Testis (tissue), 3 donors: ENCODE results near the gene WAC. TPM values are rescaled to one million over a fixed set of nuclear protein-coding genes. Genes with fewer than 3 reads are reported as not detected.

Source experiments
- DNase-seq: peaks from one replicate; pipeline ENCODE4 v3.0.0-alpha.2; 2019
- H3K27ac ChIP-seq, 2 donors: fragments of 200-600 bp; sonication (generic); one replicate each; pipeline ENCODE4 v1.5.1; 2019
- H3K27me3 ChIP-seq: fragments of 200-600 bp; sonication (generic); one replicate; pipeline ENCODE4 v1.5.1; 2019
- H3K36me3 ChIP-seq: fragments of 200-600 bp; sonication (generic); one replicate; pipeline ENCODE4 v1.5.1; 2017; ENCODE audit warnings: low read depth; ENCODE audit errors: missing control alignments
- H3K4me1 ChIP-seq: fragments of 200-600 bp; sonication (generic); one replicate; pipeline ENCODE4 v1.5.1; 2019
- H3K4me3 ChIP-seq, 2 donors: fragments of 200-600 bp; sonication (generic); one replicate each; pipeline ENCODE4 v1.5.1; 2017 to 2019
- H3K9me3 ChIP-seq: fragments of 200-600 bp; sonication (generic); one replicate; pipeline ENCODE4 v1.5.1; 2017
- POLR2A ChIP-seq: fragments of 450-650 bp; IDR thresholded peaks from one replicate; pipeline ENCODE4 v1.6.1; 2017; ENCODE audit warnings: antibody characterized with exemption, mild to moderate bottlenecking, moderate library complexity
- WGBS, 2 donors: methylation state at CpG; one replicate each; pipeline ENCODE4 v1.1.5; 2018; 5-methylcytosine and 5-hydroxymethylcytosine counted together
- intact Hi-C: fragments of 100-400 bp; cut with DNase I; formaldehyde crosslinking; loops from one replicate; pipeline ENCODE4 v1.15.1; 2023; ENCODE audit warnings: low total_unique reads
- polyA plus RNA-seq: library from polyadenylated mRNA; stranded (reverse); fragments of 350-450 nt; fragmentation: Illumina TruSeq; extraction: RNeasy Lipid Tissue Mini Kit (QIAGEN cat#74804); gene quantifications from one replicate; pipeline ENCODE4 v1.2.3, GENCODE V29; 2014; ENCODE audit warnings: low read depth, low replicate concordance; ENCODE audit not compliant: insufficient read depth
- total RNA-seq, 2 donors: library from RNA; depleted of rRNA; stranded (reverse); fragments of >200 nt; gene quantifications; one replicate each; pipeline ENCODE4 v1.2.3, GENCODE V29; 2016
- TF ChIP-seq, protein P1 (sequence below), 3 experiments: fragments of 450-650 bp in 2 of 3; fragments of 200-600 bp in 1 of 3; sonication (generic) in 1 of 3; IDR thresholded peaks; one replicate each; pipeline ENCODE4 v1.5.1; 2016 to 2019; ENCODE audit warnings: antibody characterized with exemption in 3 of 3, mild to moderate bottlenecking in 2 of 3, moderate library complexity in 1 of 3

The WAC gene
- total and polyA plus RNA-seq, 3 donors from 2014 or later, result 130 to 174 (median 166) TPM

GRCh38 chr10:28612877-28613276 is 80.0 kb downstream of the WAC start:
- Histone ChIP-seq H3K4me1 (peaks cover 4% of the 10 kb centered on the region), H3K9me3 (no peaks in the 10 kb centered on the region), H3K27ac (no peak overlapping the region), H3K36me3 (no peaks in the 10 kb centered on the region), H3K27me3 (no peaks in the 10 kb centered on the region), H3K4me3 (no peak overlapping the region)
- intact Hi-C loops, result no loop called here
- no peak for TF ChIP-seq POLR2A
- TF ChIP-seq, protein P1, sequence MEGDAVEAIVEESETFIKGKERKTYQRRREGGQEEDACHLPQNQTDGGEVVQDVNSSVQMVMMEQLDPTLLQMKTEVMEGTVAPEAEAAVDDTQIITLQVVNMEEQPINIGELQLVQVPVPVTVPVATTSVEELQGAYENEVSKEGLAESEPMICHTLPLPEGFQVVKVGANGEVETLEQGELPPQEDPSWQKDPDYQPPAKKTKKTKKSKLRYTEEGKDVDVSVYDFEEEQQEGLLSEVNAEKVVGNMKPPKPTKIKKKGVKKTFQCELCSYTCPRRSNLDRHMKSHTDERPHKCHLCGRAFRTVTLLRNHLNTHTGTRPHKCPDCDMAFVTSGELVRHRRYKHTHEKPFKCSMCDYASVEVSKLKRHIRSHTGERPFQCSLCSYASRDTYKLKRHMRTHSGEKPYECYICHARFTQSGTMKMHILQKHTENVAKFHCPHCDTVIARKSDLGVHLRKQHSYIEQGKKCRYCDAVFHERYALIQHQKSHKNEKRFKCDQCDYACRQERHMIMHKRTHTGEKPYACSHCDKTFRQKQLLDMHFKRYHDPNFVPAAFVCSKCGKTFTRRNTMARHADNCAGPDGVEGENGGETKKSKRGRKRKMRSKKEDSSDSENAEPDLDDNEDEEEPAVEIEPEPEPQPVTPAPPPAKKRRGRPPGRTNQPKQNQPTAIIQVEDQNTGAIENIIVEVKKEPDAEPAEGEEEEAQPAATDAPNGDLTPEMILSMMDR (IDR thresholded peaks at IDR 0.05), result no peak
- no peak for DNase-seq
- 93 to 97% methylated on average over 6 of the region's 6 CpGs for WGBS, 2 donors

GRCh38 chr10:28616514-28616913 is 83.6 kb downstream of the WAC start:
- intact Hi-C loops, result no loop called here
- H3K27me3 ChIP-seq, result no peaks in the 10 kb centered on the region
- no peak for TF ChIP-seq POLR2A
- TF ChIP-seq, protein P1 (IDR thresholded peaks at IDR 0.05), result no peak
- H3K4me1 ChIP-seq, result peaks cover 4% of the 10 kb centered on the region
- no peaks in the 10 kb centered on the region for H3K9me3 ChIP-seq
- DNase-seq, result no peak
- H3K4me3 ChIP-seq, result no peak overlapping the region
- H3K36me3 ChIP-seq, result no peaks in the 10 kb centered on the region
- H3K27ac ChIP-seq, result no peak overlapping the region
- 79 to 97% methylated on average over 2 of the region's 2 CpGs for WGBS, 2 donors

DNA sequence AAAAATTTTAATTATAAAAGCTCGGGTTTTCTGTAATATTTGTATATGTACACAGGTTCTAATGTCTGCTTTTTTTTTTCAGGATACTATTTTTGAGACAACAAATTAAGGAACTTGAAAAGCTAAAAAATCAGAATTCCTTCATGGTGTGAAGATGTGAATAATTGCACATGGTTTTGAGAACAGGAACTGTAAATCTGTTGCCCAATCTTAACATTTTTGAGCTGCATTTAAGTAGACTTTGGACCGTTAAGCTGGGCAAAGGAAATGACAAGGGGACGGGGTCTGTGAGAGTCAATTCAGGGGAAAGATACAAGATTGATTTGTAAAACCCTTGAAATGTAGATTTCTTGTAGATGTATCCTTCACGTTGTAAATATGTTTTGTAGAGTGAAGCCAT is 86.5 kb downstream of the WAC start:
- H3K9me3 ChIP-seq, result no peaks in the 10 kb centered on the region
- H3K36me3 ChIP-seq, result no peaks in the 10 kb centered on the region
- intact Hi-C loops, result no loop called here
- H3K27me3 ChIP-seq, result no peaks in the 10 kb centered on the region
- H3K4me3 ChIP-seq, result no peak overlapping the region
- 83 to 92% methylated on average over 4 of the region's 4 CpGs for WGBS, 2 donors
- no peak overlapping the region for H3K27ac ChIP-seq
- peaks cover 4% of the 10 kb centered on the region for H3K4me1 ChIP-seq
- TF ChIP-seq, protein P1 (IDR thresholded peaks at IDR 0.05), result no peak
- TF ChIP-seq POLR2A, result no peak
- DNase-seq, result no peak

- Histone ChIP-seq H3K9me3 (no peaks in the 10 kb centered on the region), H3K4me3 (no peak overlapping the region), H3K27me3 (no peaks in the 10 kb centered on the region), H3K27ac (no peak overlapping the region), H3K4me1 (peaks cover 4% of the 10 kb centered on the region), H3K36me3 (no peaks in the 10 kb centered on the region)
- no peak for DNase-seq
- no peak for TF ChIP-seq POLR2A
- TF ChIP-seq, protein P1 (IDR thresholded peaks at IDR 0.05), result no peak
- intact Hi-C loops, result no loop called here
- WGBS, 2 donors, result 69 to 73% methylated on average over 2 of the region's 2 CpGs
Measured at GRCh38 chr10:28620251-28620650, 87.3 kb downstream of the WAC start.

DNA sequence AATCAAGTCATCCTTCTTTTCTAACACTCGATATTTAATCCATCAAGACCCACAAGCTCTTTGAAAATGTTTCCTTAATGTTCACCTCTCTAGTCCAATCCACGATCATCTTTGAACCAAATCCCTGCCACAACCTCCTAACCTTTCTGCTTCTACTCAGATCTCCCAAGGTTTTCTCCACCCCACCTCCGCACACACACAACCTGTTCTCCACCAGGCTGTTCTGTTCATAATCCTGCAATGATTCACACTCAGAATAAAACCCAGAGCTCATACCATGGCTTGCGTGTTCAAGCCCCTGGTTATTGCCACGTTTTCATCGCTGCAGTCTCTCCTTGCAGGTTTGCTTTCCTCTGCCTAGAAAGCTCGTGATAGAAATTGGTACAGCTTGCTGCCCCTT is 90.6 kb downstream of the WAC start:
- H3K36me3 ChIP-seq, result no peaks in the 10 kb centered on the region
- no peak for TF ChIP-seq POLR2A
- TF ChIP-seq, protein P1 (IDR thresholded peaks at IDR 0.05), result no peak
- H3K4me1 ChIP-seq, result no peaks in the 10 kb centered on the region
- intact Hi-C loops, result no loop called here
- H3K27me3 ChIP-seq, result no peaks in the 10 kb centered on the region
- no peak for DNase-seq
- no peak overlapping the region for H3K27ac ChIP-seq
- 73 to 76% methylated on average over 7 of the region's 7 CpGs for WGBS, 2 donors
- H3K4me3 ChIP-seq, result no peak overlapping the region
- H3K9me3 ChIP-seq, result no peaks in the 10 kb centered on the region
